Left lung (tissue), 10 donors: ENCODE measurements around the gene KRTAP19-7. TPM values are rescaled to one million over a fixed set of nuclear protein-coding genes. Genes with fewer than 3 reads are reported as not detected.

Source experiments
- ATAC-seq: fragments of 200-7000 bp; cut with Tn5 transposase; one replicate; pipeline ENCODE4 v1.9.1; 2020; ENCODE audit warnings: moderate library complexity
- DNase-seq, 4 donors: peaks; one replicate each; pipeline ENCODE4 v3.0.0-alpha.2; 2013 to 2020
- H3K27ac ChIP-seq, 2 donors: fragments of 200-600 bp; sonication (generic) in 1 of 2; one replicate each; pipeline versions ENCODE4 v1.5.0 to v1.8.0; 2020 to 2021
- H3K27me3 ChIP-seq, 2 donors: fragments of 200-600 bp; sonication (generic) in 1 of 2; one replicate each; pipeline versions ENCODE4 v1.5.0 to v1.8.0; 2020 to 2021
- H3K36me3 ChIP-seq, 2 donors: fragments of 200-600 bp; sonication (generic) in 1 of 2; one replicate each; pipeline versions ENCODE4 v1.5.0 to v1.8.0; 2020 to 2021
- H3K4me1 ChIP-seq, 2 donors: fragments of 200-600 bp; one replicate each; pipeline ENCODE4 v1.8.0; 2021
- H3K4me3 ChIP-seq, 2 donors: fragments of 200-600 bp; sonication (generic) in 1 of 2; one replicate each; pipeline versions ENCODE4 v1.5.0 to v1.8.0; 2020 to 2021; ENCODE audit warnings: mild to moderate bottlenecking in 1 of 2
- H3K9me3 ChIP-seq, 2 donors: fragments of 200-600 bp; sonication (generic) in 1 of 2; one replicate each; pipeline versions ENCODE4 v1.5.0 to v1.8.0; 2020 to 2021
- intact Hi-C, 2 donors: fragments of 100-400 bp; cut with DNase I; formaldehyde crosslinking; loops; one replicate each; pipeline versions ENCODE4 v1.11.2 to v1.14.2; 2022
- polyA plus RNA-seq, 6 donors: library from polyadenylated mRNA; unstranded; fragments of 120-200 nt; gene quantifications; one replicate each; pipeline ENCODE4 v1.2.1, GENCODE V29; 2013; ENCODE audit not compliant: insufficient read length in 6 of 6
- total RNA-seq, 2 donors: library from RNA; stranded (reverse); fragmentation: NEBNext Ultra II Directional; extraction: Animal tissue kit (Norgen Biotek cat#: 25700); gene quantifications; one replicate each; pipeline ENCODE4 v1.2.1, GENCODE V29; 2021
- TF ChIP-seq, protein P1 (sequence below), 2 donors: fragments of 200-600 bp; sonication (generic) in 1 of 2; IDR thresholded peaks; one replicate each; pipeline versions ENCODE4 v1.5.0 to v1.8.0; 2021; ENCODE audit warnings: antibody characterized with exemption in 2 of 2
- donor health status: DM: no; HTN: yes; CAD: no.
- donor health status: DM: no; HTN: no; CAD: no.

KRTAP19-7 gene
- total and polyA plus RNA-seq, 8 donors, result not detected

DNA sequence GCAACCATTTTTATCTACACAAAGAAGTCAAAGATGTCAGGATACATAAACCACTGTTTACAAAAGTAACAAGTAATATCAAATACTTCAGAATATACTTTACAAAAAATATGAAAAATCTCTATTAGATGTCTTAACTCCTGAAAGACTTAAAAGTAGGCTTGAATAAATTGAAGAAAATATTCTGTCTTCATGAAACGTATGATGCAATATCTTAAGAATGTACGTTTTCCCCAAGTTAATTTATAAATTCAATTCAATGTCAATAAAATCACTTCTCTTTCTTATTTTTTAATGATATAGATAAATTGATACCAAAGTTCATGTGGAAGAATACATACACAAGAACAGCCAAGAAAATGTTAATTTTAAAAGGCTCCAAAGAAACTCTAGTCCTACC, 6.0 kb downstream of the KRTAP19-7 start:
- intact Hi-C loops, result no loop called here
- no peaks in the 10 kb centered on the region for H3K27me3 ChIP-seq
- ATAC-seq (no peak), DNase-seq (no peak)
- no peaks in the 10 kb centered on the region for H3K36me3 ChIP-seq
- no peaks in the 10 kb centered on the region for H3K9me3 ChIP-seq
- H3K27ac ChIP-seq, result no peak overlapping the region
- no peak overlapping the region for H3K4me3 ChIP-seq
- H3K4me1 ChIP-seq, result no peaks in the 10 kb centered on the region
- TF ChIP-seq, protein P1, sequence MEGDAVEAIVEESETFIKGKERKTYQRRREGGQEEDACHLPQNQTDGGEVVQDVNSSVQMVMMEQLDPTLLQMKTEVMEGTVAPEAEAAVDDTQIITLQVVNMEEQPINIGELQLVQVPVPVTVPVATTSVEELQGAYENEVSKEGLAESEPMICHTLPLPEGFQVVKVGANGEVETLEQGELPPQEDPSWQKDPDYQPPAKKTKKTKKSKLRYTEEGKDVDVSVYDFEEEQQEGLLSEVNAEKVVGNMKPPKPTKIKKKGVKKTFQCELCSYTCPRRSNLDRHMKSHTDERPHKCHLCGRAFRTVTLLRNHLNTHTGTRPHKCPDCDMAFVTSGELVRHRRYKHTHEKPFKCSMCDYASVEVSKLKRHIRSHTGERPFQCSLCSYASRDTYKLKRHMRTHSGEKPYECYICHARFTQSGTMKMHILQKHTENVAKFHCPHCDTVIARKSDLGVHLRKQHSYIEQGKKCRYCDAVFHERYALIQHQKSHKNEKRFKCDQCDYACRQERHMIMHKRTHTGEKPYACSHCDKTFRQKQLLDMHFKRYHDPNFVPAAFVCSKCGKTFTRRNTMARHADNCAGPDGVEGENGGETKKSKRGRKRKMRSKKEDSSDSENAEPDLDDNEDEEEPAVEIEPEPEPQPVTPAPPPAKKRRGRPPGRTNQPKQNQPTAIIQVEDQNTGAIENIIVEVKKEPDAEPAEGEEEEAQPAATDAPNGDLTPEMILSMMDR (IDR thresholded peaks at IDR 0.05), result no peak

DNA sequence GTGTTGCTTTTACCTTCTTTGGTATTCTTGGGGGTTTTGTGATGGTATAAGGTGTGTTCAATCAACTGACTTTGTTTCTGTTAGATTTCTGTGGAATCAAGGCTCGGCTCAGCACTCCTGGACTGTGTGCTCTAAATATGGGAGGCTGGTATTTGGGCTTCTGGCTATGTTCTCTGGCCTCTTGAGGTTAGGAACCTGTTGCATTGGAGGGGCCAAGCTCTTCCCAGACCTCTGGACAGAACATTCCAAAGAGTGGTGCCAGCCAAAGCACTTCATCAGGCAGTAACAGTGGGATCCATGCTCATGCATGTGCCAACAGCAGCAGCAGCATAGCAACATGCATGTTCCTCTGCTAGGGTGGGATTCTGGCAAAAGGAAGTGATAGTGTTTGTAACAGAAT, 8.3 kb downstream of the KRTAP19-7 start:
- H3K27ac ChIP-seq, result no peak overlapping the region
- H3K36me3 ChIP-seq, result no peaks in the 10 kb centered on the region
- H3K9me3 ChIP-seq, result no peaks in the 10 kb centered on the region
- H3K4me1 ChIP-seq, result no peaks in the 10 kb centered on the region
- no peak for DNase-seq
- intact Hi-C loops, result no loop called here
- H3K27me3 ChIP-seq, result no peaks in the 10 kb centered on the region
- ATAC-seq, result no peak
- TF ChIP-seq, protein P1 (IDR thresholded peaks at IDR 0.05), result no peak
- H3K4me3 ChIP-seq, result no peak overlapping the region

DNA sequence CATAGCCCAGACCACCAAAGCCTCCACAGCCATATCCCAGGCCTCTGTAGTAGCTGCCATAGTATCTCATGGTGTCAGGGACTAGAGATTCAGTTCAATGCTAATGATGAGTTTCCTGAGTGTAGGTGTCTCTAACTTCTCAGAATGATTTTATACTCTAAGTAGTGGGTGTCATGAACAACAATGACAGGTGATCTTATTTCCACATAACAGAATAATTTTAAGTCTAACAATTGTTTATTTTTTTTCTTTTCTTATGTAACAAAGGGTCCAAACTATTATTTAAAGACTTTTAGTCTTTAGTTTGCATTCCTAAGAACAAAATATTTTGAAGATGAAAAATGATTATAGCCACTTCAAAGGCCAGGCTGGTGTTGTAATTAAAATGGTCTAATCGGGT, 19.4 kb downstream of the KRTAP19-7 start, which contains the start of gene KRTAP19-6:
KRTAP19-6 (minus strand) TSS at position 101 of the 400 bp plus-strand sequence; CDS start at position 70, 31 bp downstream.
- intact Hi-C loops, result no loop called here
- Histone ChIP-seq H3K27ac (no peak within 1 kb of the TSS), H3K4me3 (no peak within 1 kb of the TSS), H3K9me3 (no peaks in the 10 kb centered on the region), H3K27me3 (no peaks in the 10 kb centered on the region), H3K4me1 (no peaks in the 10 kb centered on the region), H3K36me3 (no peaks in the 10 kb centered on the region)
- TF ChIP-seq, protein P1 (IDR thresholded peaks at IDR 0.05), result no peak
- no peak for DNase-seq
- ATAC-seq, result no peak

DNA sequence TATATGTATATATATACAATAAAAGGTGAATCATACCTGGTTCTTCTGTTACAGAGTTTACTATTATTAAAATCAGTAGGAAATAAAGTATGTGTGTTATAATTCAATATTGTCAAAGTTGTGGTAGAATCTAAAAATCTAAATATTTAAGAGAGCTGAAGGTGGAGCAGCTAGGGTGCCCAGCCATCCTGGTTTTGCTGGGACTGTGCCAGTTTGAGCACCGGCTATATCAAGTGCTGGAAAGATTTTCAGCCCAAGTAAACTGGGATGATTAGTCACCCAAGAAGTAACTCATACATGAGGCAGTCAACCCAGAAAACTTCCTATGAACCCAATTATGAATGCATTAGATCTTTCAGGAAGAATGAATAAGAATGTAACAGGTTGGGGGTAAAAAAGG, 42.2 kb downstream of the KRTAP19-7 start:
- Histone ChIP-seq H3K36me3 (no peaks in the 10 kb centered on the region), H3K4me1 (no peaks in the 10 kb centered on the region), H3K4me3 (no peak overlapping the region), H3K9me3 (peaks cover 0 to 1% of the 10 kb centered on the region in 2 donors), H3K27me3 (no peaks in the 10 kb centered on the region), H3K27ac (no peak overlapping the region)
- TF ChIP-seq, protein P1 (IDR thresholded peaks at IDR 0.05), result no peak
- intact Hi-C loops, result no loop called here
- ATAC-seq, result no peak
- no peak for DNase-seq

DNA sequence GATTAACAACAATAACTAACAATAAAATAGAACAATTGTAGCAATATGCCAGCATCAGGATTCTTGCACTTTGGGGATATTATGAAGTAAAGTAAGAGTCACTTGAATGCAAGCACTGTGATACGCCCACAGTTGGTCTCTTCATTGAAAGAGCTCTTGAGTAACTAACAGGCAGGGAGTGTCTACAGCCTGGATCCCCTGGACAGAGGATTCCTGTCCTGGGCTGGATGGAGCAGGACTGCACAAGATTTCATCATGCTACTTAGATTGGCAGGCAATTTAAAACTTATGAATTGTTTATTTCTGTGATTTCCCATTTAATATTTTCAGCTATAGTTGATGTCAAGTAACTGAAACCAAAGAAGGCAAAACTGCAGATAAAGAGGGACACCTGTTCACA, 45.4 kb downstream of the KRTAP19-7 start:
- Histone ChIP-seq H3K4me1 (no peaks in the 10 kb centered on the region), H3K4me3 (no peak overlapping the region), H3K9me3 (peaks cover 0 to 1% of the 10 kb centered on the region in 2 donors), H3K36me3 (no peaks in the 10 kb centered on the region), H3K27ac (no peak overlapping the region), H3K27me3 (no peaks in the 10 kb centered on the region)
- DNase-seq, result no peak
- ATAC-seq, result no peak
- intact Hi-C loops, result no loop called here
- TF ChIP-seq, protein P1 (IDR thresholded peaks at IDR 0.05), result no peak

Other genes starting within 250 kb of the KRTAP19-7 start
- not detected for gene KRTAP26-1, start 241.0 kb downstream of the KRTAP19-7 start, total RNA-seq
- gene KRTAP26-1, start 241.0 kb downstream of the KRTAP19-7 start, polyA plus RNA-seq, result not detected
- gene KRTAP27-1, start 223.6 kb downstream of the KRTAP19-7 start, total RNA-seq, result not detected
- gene KRTAP27-1, start 223.6 kb downstream of the KRTAP19-7 start, polyA plus RNA-seq, result not detected
- not detected for gene KRTAP23-1, start 212.7 kb downstream of the KRTAP19-7 start, total RNA-seq
- gene KRTAP23-1, start 212.7 kb downstream of the KRTAP19-7 start, polyA plus RNA-seq, result not detected
- gene KRTAP13-2, start 189.0 kb downstream of the KRTAP19-7 start, total RNA-seq, result not detected
- gene KRTAP13-2, start 189.0 kb downstream of the KRTAP19-7 start, polyA plus RNA-seq, result not detected
- gene KRTAP13-1, start 165.3 kb downstream of the KRTAP19-7 start, total RNA-seq, result not detected
- not detected for gene KRTAP13-1, start 165.3 kb downstream of the KRTAP19-7 start, polyA plus RNA-seq
- not detected for gene KRTAP13-3, start 135.4 kb downstream of the KRTAP19-7 start, total RNA-seq
- gene KRTAP13-3, start 135.4 kb downstream of the KRTAP19-7 start, polyA plus RNA-seq, result not detected
- gene KRTAP13-4, start 131.1 kb downstream of the KRTAP19-7 start, total RNA-seq, result not detected
- gene KRTAP13-4, start 131.1 kb downstream of the KRTAP19-7 start, polyA plus RNA-seq, result not detected
- not detected for gene KRTAP15-1, start 121.0 kb downstream of the KRTAP19-7 start, total RNA-seq
- gene KRTAP15-1, start 121.0 kb downstream of the KRTAP19-7 start, polyA plus RNA-seq, result not detected
- not detected for gene KRTAP19-1, start 80.9 kb downstream of the KRTAP19-7 start, total RNA-seq
- gene KRTAP19-1, start 80.9 kb downstream of the KRTAP19-7 start, polyA plus RNA-seq, result not detected
- not detected for gene KRTAP19-2, start 73.9 kb downstream of the KRTAP19-7 start, total RNA-seq
- gene KRTAP19-2, start 73.9 kb downstream of the KRTAP19-7 start, polyA plus RNA-seq, result not detected
- not detected for gene KRTAP19-3, start 69.3 kb downstream of the KRTAP19-7 start, total RNA-seq
- not detected for gene KRTAP19-3, start 69.3 kb downstream of the KRTAP19-7 start, polyA plus RNA-seq
- gene KRTAP19-4, start 64.1 kb downstream of the KRTAP19-7 start, total RNA-seq, result not detected
- not detected for gene KRTAP19-4, start 64.1 kb downstream of the KRTAP19-7 start, polyA plus RNA-seq
- gene KRTAP19-5, start 59.2 kb downstream of the KRTAP19-7 start, total RNA-seq, result not detected
- gene KRTAP19-5, start 59.2 kb downstream of the KRTAP19-7 start, polyA plus RNA-seq, result not detected
- not detected for gene KRTAP19-6, start 19.4 kb downstream of the KRTAP19-7 start, total RNA-seq
- not detected for gene KRTAP19-6, start 19.4 kb downstream of the KRTAP19-7 start, polyA plus RNA-seq
- not detected for gene KRTAP22-2, start 29.1 kb upstream of the KRTAP19-7 start, total RNA-seq
- not detected for gene KRTAP22-2, start 29.1 kb upstream of the KRTAP19-7 start, polyA plus RNA-seq
- gene KRTAP6-3, start 31.1 kb upstream of the KRTAP19-7 start, total RNA-seq, result not detected
- not detected for gene KRTAP6-3, start 31.1 kb upstream of the KRTAP19-7 start, polyA plus RNA-seq
- gene KRTAP6-2, start 37.6 kb upstream of the KRTAP19-7 start, total RNA-seq, result not detected
- not detected for gene KRTAP6-2, start 37.6 kb upstream of the KRTAP19-7 start, polyA plus RNA-seq
- gene KRTAP22-1, start 39.8 kb upstream of the KRTAP19-7 start, total RNA-seq, result not detected
- not detected for gene KRTAP22-1, start 39.8 kb upstream of the KRTAP19-7 start, polyA plus RNA-seq
- not detected for gene KRTAP6-1, start 52.6 kb upstream of the KRTAP19-7 start, total RNA-seq
- not detected for gene KRTAP6-1, start 52.6 kb upstream of the KRTAP19-7 start, polyA plus RNA-seq
- gene KRTAP20-1, start 55.1 kb upstream of the KRTAP19-7 start, total RNA-seq, result not detected
- gene KRTAP20-1, start 55.1 kb upstream of the KRTAP19-7 start, polyA plus RNA-seq, result not detected
- not detected for gene KRTAP20-4, start 59.3 kb upstream of the KRTAP19-7 start, total RNA-seq
- not detected for gene KRTAP20-4, start 59.3 kb upstream of the KRTAP19-7 start, polyA plus RNA-seq
- not detected for gene KRTAP20-2, start 73.9 kb upstream of the KRTAP19-7 start, total RNA-seq
- gene KRTAP20-2, start 73.9 kb upstream of the KRTAP19-7 start, polyA plus RNA-seq, result not detected
- not detected for gene KRTAP20-3, start 81.5 kb upstream of the KRTAP19-7 start, total RNA-seq
- not detected for gene KRTAP20-3, start 81.5 kb upstream of the KRTAP19-7 start, polyA plus RNA-seq
- not detected for gene KRTAP21-3, start 157.5 kb upstream of the KRTAP19-7 start, total RNA-seq
- gene KRTAP21-3, start 157.5 kb upstream of the KRTAP19-7 start, polyA plus RNA-seq, result not detected
- not detected for gene KRTAP21-2, start 185.9 kb upstream of the KRTAP19-7 start, total RNA-seq
- gene KRTAP21-2, start 185.9 kb upstream of the KRTAP19-7 start, polyA plus RNA-seq, result not detected
- not detected for gene KRTAP21-1, start 194.1 kb upstream of the KRTAP19-7 start, total RNA-seq
- not detected for gene KRTAP21-1, start 194.1 kb upstream of the KRTAP19-7 start, polyA plus RNA-seq